ENCODE results near the gene GLB1L. TPM values are rescaled to one million over a fixed set of nuclear protein-coding genes. Genes with fewer than 3 reads are reported as not detected.
A peak's percentile ranks its signal among the peaks of the same experiment; 100 is the strongest.

Gene GLB1L
- total RNA-seq, 2 experiments from 2014 or later, result 4.3 to 4.9 TPM

DNA sequence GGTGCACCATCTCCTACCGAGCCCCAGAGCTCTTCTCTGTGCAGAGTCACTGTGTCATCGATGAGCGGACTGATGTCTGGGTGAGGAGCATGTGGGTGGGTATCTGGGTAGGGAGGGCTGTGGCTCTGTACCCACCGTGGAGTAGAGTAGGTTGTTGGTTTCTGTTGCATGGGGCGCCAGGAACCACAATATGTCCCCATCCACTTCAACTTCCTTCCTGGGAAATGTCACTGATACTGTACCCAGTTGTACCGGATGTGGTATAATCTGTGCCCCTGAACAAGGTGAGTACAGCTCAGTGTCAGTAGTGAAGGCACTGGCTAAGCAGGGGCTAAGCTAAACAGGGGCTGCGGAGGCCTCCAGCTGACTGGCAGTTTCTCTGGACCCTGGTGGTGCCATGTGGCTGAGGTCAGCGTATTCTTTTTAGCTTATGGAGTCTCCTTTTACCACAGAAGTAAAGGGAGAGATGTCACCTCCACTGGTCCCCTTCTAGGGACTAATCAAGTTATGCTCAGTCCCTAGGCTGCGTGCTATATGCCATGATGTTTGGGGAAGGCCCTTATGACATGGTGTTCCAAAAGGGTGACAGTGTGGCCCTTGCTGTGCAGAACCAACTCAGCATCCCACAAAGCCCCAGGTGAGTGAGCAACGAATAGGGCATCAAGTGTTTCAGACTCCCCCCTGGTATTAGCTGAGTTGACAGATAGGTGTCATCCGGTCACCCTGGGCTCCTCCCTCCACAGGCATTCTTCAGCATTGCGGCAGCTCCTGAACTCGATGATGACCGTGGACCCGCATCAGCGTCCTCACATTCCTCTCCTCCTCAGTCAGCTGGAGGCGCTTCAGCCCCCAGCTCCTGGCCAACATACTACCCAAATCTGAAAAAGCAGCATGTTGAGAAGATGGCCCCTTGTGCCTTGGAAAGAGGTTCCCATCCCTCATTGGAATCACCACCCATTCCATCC, 2.7 kb upstream of the GLB1L start:
- H3K4me3 Mint-ChIP-seq, result peak overlapping the region; percentile 99
- DNase-seq, result peak; percentile 84
- H3K27me3 Mint-ChIP-seq, result no peaks in the 10 kb centered on the region
- H3K4me1 Mint-ChIP-seq, result peaks cover 81% of the 10 kb centered on the region
- CTCF ChIA-PET, result interaction anchor here (0.7 to 3.5 kb wide), 12 partner anchors 9 to 88 kb away, joined by 3 to 31 read pairs (median 5); partner anchors contain the start of genes ANKZF1, ATG9A, CNPPD1 and DNAJB2
- H3K27ac Mint-ChIP-seq, result peak overlapping the region; percentile 100
- peak; percentile 38 for ATAC-seq
- H3K9me3 Mint-ChIP-seq (ENCODE audit: low read depth), result no peaks in the 10 kb centered on the region
- H3K36me3 Mint-ChIP-seq, result peaks cover 60% of the 10 kb centered on the region

GRCh38 chr2:219246559-219246958, 1.3 kb upstream of the GLB1L start:
- peak overlapping the region; percentile 100 for H3K27ac Mint-ChIP-seq
- ATAC-seq, result no peak
- peak; percentile 43 for DNase-seq
- no peaks in the 10 kb centered on the region for H3K27me3 Mint-ChIP-seq
- H3K9me3 Mint-ChIP-seq (ENCODE audit: low read depth), result no peaks in the 10 kb centered on the region
- H3K36me3 Mint-ChIP-seq, result peaks cover 50% of the 10 kb centered on the region
- peak overlapping the region; percentile 99 for H3K4me3 Mint-ChIP-seq
- CTCF ChIA-PET, result interaction anchor here (2.7 kb wide), 2 partner anchors 8 to 48 kb away, joined by 19 to 25 read pairs; partner anchors contain the start of gene TUBA4A
- H3K4me1 Mint-ChIP-seq, result peaks cover 74% of the 10 kb centered on the region

DNA sequence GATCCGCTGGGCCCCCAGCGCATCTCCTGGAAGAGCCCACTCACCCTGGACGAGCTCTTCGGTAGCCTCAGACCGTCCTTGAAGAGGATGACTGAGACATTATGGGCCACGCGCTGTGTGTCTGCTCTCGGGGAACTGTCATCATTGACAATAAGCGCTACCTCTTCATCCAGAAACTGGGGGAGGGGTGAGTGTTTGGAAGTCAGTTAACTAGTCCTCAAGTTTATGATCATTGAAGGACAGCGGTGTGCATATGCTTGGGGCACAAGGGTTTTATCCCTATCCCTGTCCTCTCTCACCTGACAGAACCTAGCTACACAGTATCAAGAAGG, 621 bp upstream of the GLB1L start:
- Mint-ChIP-seq H3K36me3 (peaks cover 43% of the 10 kb centered on the region), H3K9me3 (ENCODE audit: low read depth) (no peaks in the 10 kb centered on the region), H3K4me3 (peak overlapping the region; percentile 99), H3K27me3 (no peaks in the 10 kb centered on the region), H3K27ac (peak overlapping the region; percentile 100), H3K4me1 (peaks cover 67% of the 10 kb centered on the region)
- ATAC-seq (no peak), DNase-seq (peak; percentile 48)
- CTCF ChIA-PET, result interaction anchor here (1.2 to 2.7 kb wide), 9 partner anchors 9 to 142 kb away, joined by 3 to 25 read pairs (median 9); partner anchors contain the start of genes ANKZF1, ATG9A, DNAJB2 and DNPEP

- H3K27me3 Mint-ChIP-seq, result no peaks in the 10 kb centered on the region
- peak overlapping the region; percentile 99 for H3K4me3 Mint-ChIP-seq
These were observed 476 bp downstream of the GLB1L start for GRCh38 chr2:219244789-219245147.

GRCh38 chr2:219243291-219243761, 1.9 kb downstream of the GLB1L start:
- Mint-ChIP-seq H3K4me3 (no peak overlapping the region), H3K4me1 (peaks cover 42% of the 10 kb centered on the region), H3K9me3 (ENCODE audit: low read depth) (no peaks in the 10 kb centered on the region), H3K27me3 (no peaks in the 10 kb centered on the region), H3K27ac (no peak overlapping the region), H3K36me3 (peaks cover 19% of the 10 kb centered on the region)
- ATAC-seq, result no peak
- DNase-seq, result no peak
- CTCF ChIA-PET, result no interaction called here

More at GRCh38 chr2:219244789-219245147, 476 bp downstream of the GLB1L start:
- DNase-seq, result no peak
- CTCF ChIA-PET, result interaction anchor here (0.7 to 2.7 kb wide), 15 partner anchors 10 to 347 kb away, joined by 3 to 25 read pairs (median 6); partner anchors contain the start of genes ANKZF1, ATG9A, DNAJB2 and NHEJ1
- no peaks in the 10 kb centered on the region for H3K9me3 Mint-ChIP-seq (ENCODE audit: low read depth)
- H3K4me1 Mint-ChIP-seq, result peaks cover 56% of the 10 kb centered on the region
- peaks cover 32% of the 10 kb centered on the region for H3K36me3 Mint-ChIP-seq
- peak overlapping the region; percentile 100 for H3K27ac Mint-ChIP-seq
- ATAC-seq, result no peak

DNA sequence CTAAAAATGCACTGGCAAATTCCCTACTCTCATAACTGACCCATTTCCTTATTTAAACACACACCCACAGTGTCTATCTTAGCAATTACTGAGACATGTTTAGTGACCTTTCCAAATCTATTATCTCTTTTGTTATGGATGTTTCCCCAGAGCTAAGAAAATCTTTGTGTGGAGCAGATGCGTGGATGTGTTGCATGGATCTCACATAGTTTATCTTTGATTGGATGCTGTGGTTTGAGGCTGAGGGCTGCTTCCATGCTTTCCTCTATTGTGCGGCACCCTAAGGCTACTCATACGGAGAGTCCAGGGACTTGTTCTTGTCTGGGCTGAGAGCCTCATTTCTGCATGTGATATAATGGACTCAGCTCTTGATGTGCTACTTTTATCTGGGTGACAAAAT, 10.9 kb downstream of the GLB1L start:
- Mint-ChIP-seq H3K27me3 (no peaks in the 10 kb centered on the region), H3K9me3 (ENCODE audit: low read depth) (no peaks in the 10 kb centered on the region), H3K36me3 (peaks cover 54% of the 10 kb centered on the region), H3K4me1 (peaks cover 33% of the 10 kb centered on the region), H3K4me3 (no peak overlapping the region), H3K27ac (no peak overlapping the region)
- CTCF ChIA-PET, result interaction anchor here (0.8 kb wide), 1 partner anchor 20 kb away, joined by 3 read pairs; no protein-coding TSS in a partner anchor
- DNase-seq (no peak), ATAC-seq (no peak)

- no peaks in the 10 kb centered on the region for H3K27me3 Mint-ChIP-seq
- peaks cover 63% of the 10 kb centered on the region for H3K4me1 Mint-ChIP-seq
- no peaks in the 10 kb centered on the region for H3K9me3 Mint-ChIP-seq (ENCODE audit: low read depth)
- CTCF ChIA-PET, result interaction anchor here (0.7 to 3.3 kb wide), 17 partner anchors 9 to 70 kb away, joined by 3 to 24 read pairs (median 8); partner anchors contain the start of genes ABCB6, GLB1L, NHEJ1 and STK16
- peaks cover 51% of the 10 kb centered on the region for H3K36me3 Mint-ChIP-seq
- DNase-seq, result peak; percentile 73
- peak; percentile 14 for ATAC-seq
- H3K27ac Mint-ChIP-seq, result peak overlapping the region; percentile 95
- peak overlapping the region; percentile 98 for H3K4me3 Mint-ChIP-seq
These were observed 15.1 kb downstream of the GLB1L start for GRCh38 chr2:219230059-219230540.

DNA sequence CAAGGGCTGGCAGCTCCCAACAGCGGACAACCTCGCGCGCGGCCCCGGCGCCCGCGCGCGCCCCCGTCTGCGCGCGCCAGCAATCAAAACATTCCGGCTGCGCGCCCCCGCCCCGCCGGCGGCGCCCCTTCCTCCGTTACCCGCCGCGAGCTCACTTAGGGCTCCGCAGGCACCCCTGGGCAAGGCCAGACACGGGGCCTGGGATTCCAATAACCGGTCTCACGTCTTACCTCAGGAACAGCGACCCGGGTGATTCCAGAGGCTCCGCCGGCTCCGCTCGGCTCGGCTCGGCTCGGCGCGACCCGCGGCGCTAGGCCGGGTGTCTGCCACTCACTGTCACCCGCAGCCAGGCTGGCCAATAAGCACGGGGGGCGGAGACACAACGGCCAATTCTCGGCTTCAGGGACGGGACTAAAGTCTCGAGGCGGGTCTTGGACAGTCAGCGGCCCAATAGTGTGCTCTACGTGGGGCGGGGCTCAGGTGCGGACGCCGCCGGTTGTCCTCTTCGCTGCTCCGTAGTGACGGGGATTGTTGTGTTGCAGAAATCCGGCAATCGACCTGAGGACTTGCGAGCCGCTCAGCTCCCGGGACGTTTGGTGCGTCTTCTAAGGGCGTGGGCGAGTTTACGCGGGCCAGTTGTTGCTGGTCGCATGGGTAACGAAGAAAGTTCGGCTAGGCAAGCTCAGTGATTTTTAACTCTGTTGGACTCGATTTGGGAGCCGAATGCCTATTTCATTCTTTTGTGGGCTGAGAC, 15.8 kb downstream of the GLB1L start, which contains the start of the genes ANKZF1 and ATG9A:
ANKZF1 (plus strand) TSS at position 502 of the 754 bp plus-strand sequence. CDS start 452 bp downstream, outside the sequence.
ATG9A (minus strand) TSS at position 332 of the 754 bp plus-strand sequence. CDS start 1,612 bp downstream, outside the sequence.
- peaks cover 65% of the 10 kb centered on the region for H3K4me1 Mint-ChIP-seq
- H3K4me3 Mint-ChIP-seq, result peak within 1 kb of the TSS; percentile 98
- DNase-seq, result peak; percentile 100
- H3K27ac Mint-ChIP-seq, result peak within 1 kb of the TSS; percentile 95
- no peaks in the 10 kb centered on the region for H3K9me3 Mint-ChIP-seq (ENCODE audit: low read depth)
- ATAC-seq, result peak; percentile 98
- H3K36me3 Mint-ChIP-seq, result peaks cover 54% of the 10 kb centered on the region
- CTCF ChIA-PET, result interaction anchor here (0.7 to 3.3 kb wide), 19 partner anchors 10 to 382 kb away, joined by 3 to 24 read pairs (median 7); partner anchors contain the start of genes ABCB6, CNPPD1, GLB1L and NHEJ1
- H3K27me3 Mint-ChIP-seq, result no peaks in the 10 kb centered on the region

- CTCF ChIA-PET, result interaction anchor here (1.0 to 3.3 kb wide), 14 partner anchors 11 to 382 kb away, joined by 3 to 24 read pairs (median 8); partner anchors contain the start of genes ABCB6, CNPPD1, GLB1L and STK16
- Mint-ChIP-seq H3K27ac (peak overlapping the region; percentile 81), H3K9me3 (ENCODE audit: low read depth) (no peaks in the 10 kb centered on the region), H3K4me1 (peaks cover 65% of the 10 kb centered on the region), H3K4me3 (peak overlapping the region; percentile 98), H3K27me3 (no peaks in the 10 kb centered on the region), H3K36me3 (peaks cover 52% of the 10 kb centered on the region)
- no peak for ATAC-seq
- no peak for DNase-seq
These were observed 16.3 kb downstream of the GLB1L start for GRCh38 chr2:219228911-219229304.

DNA sequence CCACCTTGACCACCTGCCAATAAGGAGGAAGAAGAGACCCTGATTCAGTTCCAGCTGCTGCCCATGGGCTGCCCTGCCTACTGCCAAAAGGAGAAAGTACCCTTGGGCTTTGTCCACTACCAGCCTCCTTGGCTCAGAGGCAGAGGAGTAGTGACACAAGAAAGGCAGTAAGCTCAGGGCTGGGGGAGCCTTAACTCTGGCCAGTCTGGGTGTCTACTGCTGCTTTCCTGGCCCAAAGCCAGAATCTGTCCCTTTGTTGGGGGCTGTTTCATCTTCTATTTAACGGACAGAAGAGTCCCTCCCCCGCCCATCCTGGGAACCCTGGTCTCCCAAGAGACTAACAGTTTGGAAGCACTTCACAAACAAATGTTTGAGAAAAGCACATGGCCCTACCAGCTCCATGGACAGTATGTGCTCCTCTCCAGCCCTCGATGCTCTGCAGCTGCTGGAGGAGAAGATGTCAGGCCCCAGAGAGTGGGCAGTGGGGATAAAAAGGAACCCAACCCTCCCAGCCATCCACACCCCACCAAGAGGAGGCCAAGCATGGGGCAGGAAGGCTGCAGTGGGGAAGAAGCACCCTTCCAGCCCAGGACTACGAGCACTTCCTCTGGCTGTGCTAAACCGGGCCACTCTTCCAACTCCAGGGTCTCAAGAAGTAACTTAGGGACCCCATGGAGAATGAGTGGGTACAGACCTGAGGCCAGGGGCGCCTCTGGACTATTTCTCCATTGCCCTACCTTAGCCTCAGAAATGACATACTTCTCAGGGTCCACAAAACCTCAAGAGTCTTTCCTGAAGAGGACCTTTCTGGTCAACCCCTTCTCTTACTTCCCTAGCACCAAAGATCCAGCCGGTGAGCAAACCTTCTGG, 17.0 kb downstream of the GLB1L start:
- H3K9me3 Mint-ChIP-seq (ENCODE audit: low read depth), result no peaks in the 10 kb centered on the region
- no peak for DNase-seq
- CTCF ChIA-PET, result interaction anchor here (1.1 to 3.3 kb wide), 14 partner anchors 11 to 381 kb away, joined by 3 to 24 read pairs (median 7); partner anchors contain the start of genes ABCB6, GLB1L, STK16 and TUBA4B
- peak overlapping the region; percentile 81 for H3K27ac Mint-ChIP-seq
- peaks cover 51% of the 10 kb centered on the region for H3K36me3 Mint-ChIP-seq
- no peaks in the 10 kb centered on the region for H3K27me3 Mint-ChIP-seq
- ATAC-seq, result no peak
- H3K4me1 Mint-ChIP-seq, result peaks cover 61% of the 10 kb centered on the region
- peak overlapping the region; percentile 98 for H3K4me3 Mint-ChIP-seq

GRCh38 chr2:219225350-219225749, 19.9 kb downstream of the GLB1L start:
- H3K4me3 Mint-ChIP-seq, result no peak overlapping the region
- CTCF ChIA-PET, result no interaction called here
- ATAC-seq (no peak), DNase-seq (no peak)
- H3K27ac Mint-ChIP-seq, result peak overlapping the region; percentile 24
- peaks cover 36% of the 10 kb centered on the region for H3K36me3 Mint-ChIP-seq
- H3K27me3 Mint-ChIP-seq, result no peaks in the 10 kb centered on the region
- no peaks in the 10 kb centered on the region for H3K9me3 Mint-ChIP-seq (ENCODE audit: low read depth)
- H3K4me1 Mint-ChIP-seq, result peaks cover 35% of the 10 kb centered on the region
